ENCODE data around the gene SKIL.
A peak's percentile ranks its signal among the peaks of the same experiment; 100 is the strongest.

SKIL gene

GRCh38 chr3:170357176-170358041 is at the start of gene SKIL:
Gene SKIL, plus strand, starts transcription at chr3:170357715. Its CDS starts 2,617 bp downstream, at chr3:170360332.
- peak; percentile 79 for DNase-seq (ENCODE audit: low read depth)
- peak within 1 kb of the TSS; percentile 74 for H3K4me3 ChIP-seq (ENCODE audit: control insufficient read depth, low read depth, low read length)
- TF ChIP-seq CTCF (IDR thresholded peaks at IDR 0.05; ENCODE audit: control insufficient read depth, insufficient read depth, low read depth, low read length, missing control alignments): peak; percentile 17

- no peak overlapping the region for H3K4me3 ChIP-seq (ENCODE audit: control insufficient read depth, low read depth, low read length)
- no peak for DNase-seq (ENCODE audit: low read depth)
- no peak for TF ChIP-seq CTCF (IDR thresholded peaks at IDR 0.05; ENCODE audit: control insufficient read depth, insufficient read depth, low read depth, low read length, missing control alignments)
These were observed 48.5 kb upstream of the SKIL start for GRCh38 chr3:170309046-170309445.

GRCh38 chr3:170317954-170318353 is 39.6 kb upstream of the SKIL start:
- no peak overlapping the region for H3K4me3 ChIP-seq (ENCODE audit: control insufficient read depth, low read depth, low read length)
- TF ChIP-seq CTCF (IDR thresholded peaks at IDR 0.05; ENCODE audit: control insufficient read depth, insufficient read depth, low read depth, low read length, missing control alignments): no peak
- no peak for DNase-seq (ENCODE audit: low read depth)

- no peak for TF ChIP-seq CTCF (IDR thresholded peaks at IDR 0.05; ENCODE audit: control insufficient read depth, insufficient read depth, low read depth, low read length, missing control alignments)
- DNase-seq (ENCODE audit: low read depth): no peak
- no peak overlapping the region for H3K4me3 ChIP-seq (ENCODE audit: control insufficient read depth, low read depth, low read length)
These were observed 36.9 kb upstream of the SKIL start for GRCh38 chr3:170320461-170321121.

- no peak overlapping the region for H3K4me3 ChIP-seq (ENCODE audit: control insufficient read depth, low read depth, low read length)
- no peak for DNase-seq (ENCODE audit: low read depth)
- no peak for TF ChIP-seq CTCF (IDR thresholded peaks at IDR 0.05; ENCODE audit: control insufficient read depth, insufficient read depth, low read depth, low read length, missing control alignments)
These were observed 36.0 kb upstream of the SKIL start for GRCh38 chr3:170321321-170322034.

GRCh38 chr3:170322566-170323269 is 34.8 kb upstream of the SKIL start:
- DNase-seq (ENCODE audit: low read depth): no peak
- no peak overlapping the region for H3K4me3 ChIP-seq (ENCODE audit: control insufficient read depth, low read depth, low read length)
- TF ChIP-seq CTCF (IDR thresholded peaks at IDR 0.05; ENCODE audit: control insufficient read depth, insufficient read depth, low read depth, low read length, missing control alignments): no peak

Measured in AG09309 (cell line).